ENCODE data around the gene SLC22A23.

SLC22A23 gene

DNA sequence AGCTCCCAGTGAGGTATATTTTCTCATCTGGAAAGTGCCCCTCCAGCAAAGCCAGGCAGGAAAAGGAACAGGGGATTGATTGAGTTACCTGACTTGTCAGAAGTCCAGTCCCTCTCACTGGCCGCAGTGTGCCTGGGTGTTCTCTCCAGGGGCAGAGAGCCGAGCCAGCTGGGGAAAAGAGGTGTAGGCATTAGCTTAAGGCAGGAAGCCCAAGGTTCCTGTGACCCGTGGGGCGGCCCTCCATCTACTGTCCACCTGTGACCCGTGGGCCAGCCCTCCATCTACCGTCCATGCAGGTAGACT is 195.4 kb downstream of the SLC22A23 start:
- Histone ChIP-seq H3K27ac (ENCODE audit: low read length) (no peak overlapping the region), H3K79me2 (ENCODE audit: low read length) (peaks cover 72% of the 10 kb centered on the region), H2AFZ (ENCODE audit: low read depth, low read length) (no peak overlapping the region), H3K9ac (ENCODE audit: low read length) (no peak overlapping the region), H3K4me1 (ENCODE audit: low read length) (peaks cover 10% of the 10 kb centered on the region), H4K20me1 (ENCODE audit: insufficient read depth, low read length) (no peaks in the 10 kb centered on the region; the same call in 1 of the 2 replicates), H3K9me3 (ENCODE audit: insufficient read depth, low read length) (no peaks in the 10 kb centered on the region), H3K4me3 (ENCODE audit: low read length) (no peak overlapping the region), H3K36me3 (replicated peaks; ENCODE audit: low read depth, low read length) (peaks cover 10% of the 10 kb centered on the region), H3K4me2 (ENCODE audit: low read length) (no peak overlapping the region), H3K27me3 (ENCODE audit: low read depth, low read length) (no peaks in the 10 kb centered on the region)
- no peak for TF ChIP-seq EZH2phosphoT487 (IDR thresholded peaks at IDR 0.05; ENCODE audit: low read depth)
- TF ChIP-seq, protein P1, sequence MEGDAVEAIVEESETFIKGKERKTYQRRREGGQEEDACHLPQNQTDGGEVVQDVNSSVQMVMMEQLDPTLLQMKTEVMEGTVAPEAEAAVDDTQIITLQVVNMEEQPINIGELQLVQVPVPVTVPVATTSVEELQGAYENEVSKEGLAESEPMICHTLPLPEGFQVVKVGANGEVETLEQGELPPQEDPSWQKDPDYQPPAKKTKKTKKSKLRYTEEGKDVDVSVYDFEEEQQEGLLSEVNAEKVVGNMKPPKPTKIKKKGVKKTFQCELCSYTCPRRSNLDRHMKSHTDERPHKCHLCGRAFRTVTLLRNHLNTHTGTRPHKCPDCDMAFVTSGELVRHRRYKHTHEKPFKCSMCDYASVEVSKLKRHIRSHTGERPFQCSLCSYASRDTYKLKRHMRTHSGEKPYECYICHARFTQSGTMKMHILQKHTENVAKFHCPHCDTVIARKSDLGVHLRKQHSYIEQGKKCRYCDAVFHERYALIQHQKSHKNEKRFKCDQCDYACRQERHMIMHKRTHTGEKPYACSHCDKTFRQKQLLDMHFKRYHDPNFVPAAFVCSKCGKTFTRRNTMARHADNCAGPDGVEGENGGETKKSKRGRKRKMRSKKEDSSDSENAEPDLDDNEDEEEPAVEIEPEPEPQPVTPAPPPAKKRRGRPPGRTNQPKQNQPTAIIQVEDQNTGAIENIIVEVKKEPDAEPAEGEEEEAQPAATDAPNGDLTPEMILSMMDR (IDR thresholded peaks at IDR 0.05; ENCODE audit: low read depth, low read length) = no peak

- H3K27ac ChIP-seq (ENCODE audit: low read length) = no peak overlapping the region
- H3K9ac ChIP-seq (ENCODE audit: low read length) = no peak overlapping the region
- H3K4me1 ChIP-seq (ENCODE audit: low read length) = peaks cover 10% of the 10 kb centered on the region
- H3K27me3 ChIP-seq (ENCODE audit: low read depth, low read length) = no peaks in the 10 kb centered on the region
- H3K36me3 ChIP-seq (replicated peaks; ENCODE audit: low read depth, low read length) = peaks cover 10% of the 10 kb centered on the region
- H3K79me2 ChIP-seq (ENCODE audit: low read length) = peaks cover 69% of the 10 kb centered on the region
- no peaks in the 10 kb centered on the region for H3K9me3 ChIP-seq (ENCODE audit: insufficient read depth, low read length)
- H3K4me3 ChIP-seq (ENCODE audit: low read length) = no peak overlapping the region
- H2AFZ ChIP-seq (ENCODE audit: low read depth, low read length) = no peak overlapping the region
- peak overlapping the region; percentile 9; the same call in 1 of the 2 replicates for H3K4me2 ChIP-seq (ENCODE audit: low read length)
- H4K20me1 ChIP-seq (ENCODE audit: insufficient read depth, low read length) = no peaks in the 10 kb centered on the region; the same call in 1 of the 2 replicates
- TF ChIP-seq, protein P1 (IDR thresholded peaks at IDR 0.05; ENCODE audit: low read depth, low read length) = no peak
Measured at GRCh38 chr6:3260772-3261517, 195.9 kb downstream of the SLC22A23 start.

DNA sequence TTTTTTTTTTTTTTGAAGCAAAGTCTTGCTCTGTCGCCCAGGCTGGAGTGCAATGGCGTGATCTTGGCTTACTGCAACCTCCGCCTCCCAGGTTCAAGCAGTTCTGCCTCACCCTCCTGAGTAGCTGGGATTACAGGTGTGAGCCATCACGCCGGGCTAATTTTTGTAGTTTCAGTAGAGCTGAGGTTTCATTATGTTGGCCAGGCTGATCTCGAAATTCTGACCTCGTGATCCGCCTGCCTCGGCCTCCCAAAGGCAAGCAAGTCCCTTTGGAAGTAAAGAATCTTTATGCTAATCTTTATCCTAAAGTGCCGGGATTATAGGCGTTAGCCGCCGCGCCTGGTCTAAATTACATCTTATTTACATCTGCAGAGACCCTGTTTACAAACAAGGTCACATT is 196.6 kb downstream of the SLC22A23 start:
- Histone ChIP-seq H3K4me2 (ENCODE audit: low read length) (peak overlapping the region; percentile 9; the same call in 1 of the 2 replicates), H3K4me1 (ENCODE audit: low read length) (peaks cover 10% of the 10 kb centered on the region), H3K79me2 (ENCODE audit: low read length) (peaks cover 65% of the 10 kb centered on the region), H3K36me3 (replicated peaks; ENCODE audit: low read depth, low read length) (peaks cover 10% of the 10 kb centered on the region), H3K27ac (ENCODE audit: low read length) (no peak overlapping the region), H3K27me3 (ENCODE audit: low read depth, low read length) (no peaks in the 10 kb centered on the region), H3K9me3 (ENCODE audit: insufficient read depth, low read length) (no peaks in the 10 kb centered on the region), H3K4me3 (ENCODE audit: low read length) (no peak overlapping the region), H4K20me1 (ENCODE audit: insufficient read depth, low read length) (no peaks in the 10 kb centered on the region; the same call in 1 of the 2 replicates), H2AFZ (ENCODE audit: low read depth, low read length) (no peak overlapping the region), H3K9ac (ENCODE audit: low read length) (no peak overlapping the region)
- TF ChIP-seq EZH2phosphoT487 (IDR thresholded peaks at IDR 0.05; ENCODE audit: low read depth) = no peak
- TF ChIP-seq, protein P1 (IDR thresholded peaks at IDR 0.05; ENCODE audit: low read depth, low read length) = no peak

- peak overlapping the region; percentile 93 for H3K9ac ChIP-seq (ENCODE audit: low read length)
- no peaks in the 10 kb centered on the region for H3K9me3 ChIP-seq (ENCODE audit: insufficient read depth, low read length)
- peaks cover 10% of the 10 kb centered on the region for H3K36me3 ChIP-seq (replicated peaks; ENCODE audit: low read depth, low read length)
- no peaks in the 10 kb centered on the region for H3K27me3 ChIP-seq (ENCODE audit: low read depth, low read length)
- H3K4me1 ChIP-seq (ENCODE audit: low read length) = peaks cover 10% of the 10 kb centered on the region
- peaks cover 57% of the 10 kb centered on the region for H3K79me2 ChIP-seq (ENCODE audit: low read length)
- H4K20me1 ChIP-seq (ENCODE audit: insufficient read depth, low read length) = no peaks in the 10 kb centered on the region; the same call in 1 of the 2 replicates
- H3K27ac ChIP-seq (ENCODE audit: low read length) = peak overlapping the region; percentile 53
- H3K4me3 ChIP-seq (ENCODE audit: low read length) = peak overlapping the region; percentile 98
- H2AFZ ChIP-seq (ENCODE audit: low read depth, low read length) = no peak overlapping the region
- TF ChIP-seq, protein P1 (IDR thresholded peaks at IDR 0.05; ENCODE audit: low read depth, low read length) = no peak
- no peak for TF ChIP-seq EZH2phosphoT487 (IDR thresholded peaks at IDR 0.05; ENCODE audit: low read depth)
- H3K4me2 ChIP-seq (ENCODE audit: low read length) = peak overlapping the region; percentile 95
Measured at GRCh38 chr6:3259491-3259958, 197.3 kb downstream of the SLC22A23 start.

All from OCI-LY3 (cell line).